ENCODE results near the gene SBF2.

SBF2 gene

GRCh38 chr11:9738116-9738515, 555.9 kb downstream of the SBF2 start:
- H3K36me3 ChIP-seq (ENCODE audit: insufficient read depth, low read length), result peaks cover 40% of the 10 kb centered on the region
- H3K27me3 ChIP-seq (ENCODE audit: control insufficient read depth in 1 of 2, insufficient read depth in 2 of 2, low read length in 2 of 2), result no peaks in the 10 kb centered on the region
- H3K27ac ChIP-seq (ENCODE audit: low read depth, low read length), result peak overlapping the region; percentile 0
- no peaks in the 10 kb centered on the region for H3K9me3 ChIP-seq (ENCODE audit: low read length)
- H3K4me3 ChIP-seq (ENCODE audit: low read depth in 1 of 2, low read length in 2 of 2), result no peak overlapping the region
- peaks cover 8% of the 10 kb centered on the region for H3K4me1 ChIP-seq (ENCODE audit: insufficient read depth, low read length)
- H3K9ac ChIP-seq (ENCODE audit: low read length), result no peak overlapping the region

GRCh38 chr11:9736365-9736764, 557.7 kb downstream of the SBF2 start:
- H3K27me3 ChIP-seq (ENCODE audit: control insufficient read depth in 1 of 2, insufficient read depth in 2 of 2, low read length in 2 of 2), result no peaks in the 10 kb centered on the region
- no peak overlapping the region for H3K9ac ChIP-seq (ENCODE audit: low read length)
- no peaks in the 10 kb centered on the region for H3K9me3 ChIP-seq (ENCODE audit: low read length)
- H3K27ac ChIP-seq (ENCODE audit: low read depth, low read length), result no peak overlapping the region
- H3K4me1 ChIP-seq (ENCODE audit: insufficient read depth, low read length), result peaks cover 8% of the 10 kb centered on the region
- H3K4me3 ChIP-seq (ENCODE audit: low read depth in 1 of 2, low read length in 2 of 2), result no peak overlapping the region
- peaks cover 51% of the 10 kb centered on the region for H3K36me3 ChIP-seq (ENCODE audit: insufficient read depth, low read length)

- Histone ChIP-seq H3K27me3 (ENCODE audit: control insufficient read depth in 1 of 2, insufficient read depth in 2 of 2, low read length in 2 of 2) (no peaks in the 10 kb centered on the region), H3K4me3 (ENCODE audit: low read depth in 1 of 2, low read length in 2 of 2) (no peak overlapping the region), H3K36me3 (ENCODE audit: insufficient read depth, low read length) (peaks cover 51% of the 10 kb centered on the region), H3K27ac (ENCODE audit: low read depth, low read length) (no peak overlapping the region), H3K9me3 (ENCODE audit: low read length) (no peaks in the 10 kb centered on the region), H3K9ac (ENCODE audit: low read length) (no peak overlapping the region), H3K4me1 (ENCODE audit: insufficient read depth, low read length) (peaks cover 8% of the 10 kb centered on the region)
Measured at GRCh38 chr11:9735919-9736318, 558.1 kb downstream of the SBF2 start.

GRCh38 chr11:9735236-9735635, 558.8 kb downstream of the SBF2 start:
- Histone ChIP-seq H3K4me3 (ENCODE audit: low read depth in 1 of 2, low read length in 2 of 2) (no peak overlapping the region), H3K36me3 (ENCODE audit: insufficient read depth, low read length) (peaks cover 44% of the 10 kb centered on the region), H3K27me3 (ENCODE audit: control insufficient read depth in 1 of 2, insufficient read depth in 2 of 2, low read length in 2 of 2) (no peaks in the 10 kb centered on the region), H3K4me1 (ENCODE audit: insufficient read depth, low read length) (peaks cover 8% of the 10 kb centered on the region), H3K9ac (ENCODE audit: low read length) (no peak overlapping the region), H3K27ac (ENCODE audit: low read depth, low read length) (no peak overlapping the region), H3K9me3 (ENCODE audit: low read length) (no peaks in the 10 kb centered on the region)

- Histone ChIP-seq H3K4me1 (ENCODE audit: insufficient read depth, low read length) (peaks cover 4% of the 10 kb centered on the region), H3K36me3 (ENCODE audit: insufficient read depth, low read length) (peaks cover 44% of the 10 kb centered on the region), H3K9me3 (ENCODE audit: low read length) (no peaks in the 10 kb centered on the region), H3K4me3 (ENCODE audit: low read depth in 1 of 2, low read length in 2 of 2) (no peak overlapping the region), H3K27me3 (ENCODE audit: control insufficient read depth in 1 of 2, insufficient read depth in 2 of 2, low read length in 2 of 2) (no peaks in the 10 kb centered on the region), H3K27ac (ENCODE audit: low read depth, low read length) (no peak overlapping the region), H3K9ac (ENCODE audit: low read length) (no peak overlapping the region)
Measured at GRCh38 chr11:9733212-9733611, 560.8 kb downstream of the SBF2 start.

GRCh38 chr11:9732453-9732852, 561.6 kb downstream of the SBF2 start:
- Histone ChIP-seq H3K36me3 (ENCODE audit: insufficient read depth, low read length) (peaks cover 46% of the 10 kb centered on the region), H3K4me3 (ENCODE audit: low read depth in 1 of 2, low read length in 2 of 2) (no peak overlapping the region), H3K27me3 (ENCODE audit: control insufficient read depth in 1 of 2, insufficient read depth in 2 of 2, low read length in 2 of 2) (no peaks in the 10 kb centered on the region), H3K9ac (ENCODE audit: low read length) (no peak overlapping the region), H3K4me1 (ENCODE audit: insufficient read depth, low read length) (no peaks in the 10 kb centered on the region), H3K27ac (ENCODE audit: low read depth, low read length) (no peak overlapping the region), H3K9me3 (ENCODE audit: low read length) (no peaks in the 10 kb centered on the region)

GRCh38 chr11:9731256-9731655, 562.8 kb downstream of the SBF2 start:
- Histone ChIP-seq H3K9me3 (ENCODE audit: low read length) (no peaks in the 10 kb centered on the region), H3K4me1 (ENCODE audit: insufficient read depth, low read length) (no peaks in the 10 kb centered on the region), H3K4me3 (ENCODE audit: low read depth in 1 of 2, low read length in 2 of 2) (no peak overlapping the region), H3K27me3 (ENCODE audit: control insufficient read depth in 1 of 2, insufficient read depth in 2 of 2, low read length in 2 of 2) (no peaks in the 10 kb centered on the region), H3K36me3 (ENCODE audit: insufficient read depth, low read length) (peaks cover 39% of the 10 kb centered on the region), H3K27ac (ENCODE audit: low read depth, low read length) (no peak overlapping the region), H3K9ac (ENCODE audit: low read length) (no peak overlapping the region)

All from muscle layer of colon (tissue), 2 donors.